Urinary bladder (tissue), 4 donors: ENCODE measurements around the gene ABCC4. TPM values are rescaled to one million over a fixed set of nuclear protein-coding genes. Genes with fewer than 3 reads are reported as not detected.
"Not testable (repeated sequence)": the region's sequence is repeated elsewhere in the genome, so short reads cannot be mapped to it uniquely, and the experiment has no call there.

ENCODE experiments used
- DNase-seq: peaks from one replicate; pipeline ENCODE4 v3.0.0-alpha.2; 2015; ENCODE audit errors: extremely low spot score
- H3K27ac ChIP-seq: one replicate; pipeline ENCODE4 v1.5.1; 2013; ENCODE audit warnings: low read depth, mild to moderate bottlenecking, moderate library complexity
- H3K36me3 ChIP-seq: one replicate; pipeline ENCODE4 v1.6.1; 2013; ENCODE audit warnings: mild to moderate bottlenecking, moderate library complexity; ENCODE audit not compliant: insufficient read depth
- H3K4me1 ChIP-seq: one replicate; pipeline ENCODE4 v1.6.1; 2013; ENCODE audit warnings: mild to moderate bottlenecking, moderate library complexity; ENCODE audit not compliant: insufficient read depth
- H3K4me3 ChIP-seq: one replicate; pipeline ENCODE4 v1.5.1; 2013; ENCODE audit warnings: low read depth, low read length
- WGBS: extraction: QIAGEN DNeasy Blood & Tissue Kit; methylation state at CpG from one replicate; pipeline ENCODE4 v1.1.7; 2013; 5-methylcytosine and 5-hydroxymethylcytosine counted together
- polyA plus RNA-seq: library from polyadenylated mRNA; stranded (reverse); fragments of 200-250 nt; gene quantifications from one replicate; pipeline ENCODE4 v1.2.3, GENCODE V29; 2013
- total RNA-seq: library from RNA; depleted of rRNA; stranded (reverse); fragments of >200 nt; gene quantifications from one replicate; pipeline ENCODE4 v1.2.3, GENCODE V29; 2014
- donor health status: healthy with polysubstance abuse.
- donor health status: healthy.

ABCC4 gene
- total and polyA plus RNA-seq, 2 donors = 31.4 to 32.5 TPM

GRCh38 chr13:95317039-95317989 is 16.1 kb upstream of the ABCC4 start:
- H3K36me3 ChIP-seq = no peaks in the 10 kb centered on the region
- H3K4me3 ChIP-seq = no peak overlapping the region
- DNase-seq = no peak
- H3K4me1 ChIP-seq = no peaks in the 10 kb centered on the region
- WGBS = 82% methylated on average over 12 of the region's 12 CpGs
- no peak overlapping the region for H3K27ac ChIP-seq

GRCh38 chr13:95315752-95316151 is 14.5 kb upstream of the ABCC4 start:
- Histone ChIP-seq H3K27ac (no peak overlapping the region), H3K4me3 (no peak overlapping the region), H3K36me3 (no peaks in the 10 kb centered on the region), H3K4me1 (no peaks in the 10 kb centered on the region)
- no peak for DNase-seq
- WGBS = 88% methylated on average over 3 of the region's 3 CpGs

- Histone ChIP-seq H3K27ac (no peak overlapping the region), H3K4me1 (no peaks in the 10 kb centered on the region), H3K36me3 (no peaks in the 10 kb centered on the region), H3K4me3 (no peak overlapping the region)
- no peak for DNase-seq
- WGBS = 81% methylated on average over 6 of the region's 6 CpGs
These were observed 6.3 kb upstream of the ABCC4 start for GRCh38 chr13:95307507-95307906.

GRCh38 chr13:95304453-95304852 is 3.2 kb upstream of the ABCC4 start:
- DNase-seq = no peak
- Histone ChIP-seq H3K27ac (no peak overlapping the region), H3K36me3 (no peaks in the 10 kb centered on the region), H3K4me1 (no peaks in the 10 kb centered on the region), H3K4me3 (no peak overlapping the region)
- WGBS = 75% methylated on average over 2 of the region's 2 CpGs

GRCh38 chr13:95301968-95302393 is 730 bp upstream of the ABCC4 start:
- DNase-seq = no peak
- WGBS = 25% methylated on average over 13 of the region's 13 CpGs
- Histone ChIP-seq H3K4me3 (peak overlapping the region; percentile 84), H3K27ac (peak overlapping the region; percentile 78), H3K4me1 (no peaks in the 10 kb centered on the region), H3K36me3 (no peaks in the 10 kb centered on the region)

GRCh38 chr13:95300625-95301182 is 547 bp downstream of the ABCC4 start:
- peak overlapping the region; percentile 72 for H3K27ac ChIP-seq

GRCh38 chr13:95298971-95299621 is 2.2 kb downstream of the ABCC4 start:
- H3K4me3 ChIP-seq = peak overlapping the region; percentile 7
- H3K4me1 ChIP-seq = no peaks in the 10 kb centered on the region
- peak overlapping the region; percentile 13 for H3K27ac ChIP-seq
- DNase-seq = no peak
- WGBS = 81% methylated on average over 11 of the region's 11 CpGs
- H3K36me3 ChIP-seq = no peaks in the 10 kb centered on the region

More at GRCh38 chr13:95300625-95301182, 547 bp downstream of the ABCC4 start:
- Histone ChIP-seq H3K36me3 (no peaks in the 10 kb centered on the region), H3K4me3 (peak overlapping the region; percentile 84), H3K4me1 (no peaks in the 10 kb centered on the region)
- DNase-seq = no peak
- WGBS = under 1% methylated on average over 45 of the region's 45 CpGs

- no peaks in the 10 kb centered on the region for H3K4me1 ChIP-seq
- no peak for DNase-seq
- 86% methylated on average over 8 of the region's 8 CpGs for WGBS
- H3K4me3 ChIP-seq = peak overlapping the region; percentile 4
- no peaks in the 10 kb centered on the region for H3K36me3 ChIP-seq
- H3K27ac ChIP-seq = no peak overlapping the region
These were observed 2.9 kb downstream of the ABCC4 start for GRCh38 chr13:95298169-95298965.

GRCh38 chr13:95296326-95296925 is 4.8 kb downstream of the ABCC4 start:
- H3K4me1 ChIP-seq = no peaks in the 10 kb centered on the region
- H3K27ac ChIP-seq = no peak overlapping the region
- WGBS = 55% methylated on average over 4 of the region's 4 CpGs
- no peak for DNase-seq
- no peak overlapping the region for H3K4me3 ChIP-seq
- H3K36me3 ChIP-seq = no peaks in the 10 kb centered on the region

- Histone ChIP-seq H3K4me1 (no peaks in the 10 kb centered on the region), H3K36me3 (peaks cover 1% of the 10 kb centered on the region), H3K27ac (no peak overlapping the region), H3K4me3 (no peak overlapping the region)
- 91% methylated on average over 8 of the region's 8 CpGs for WGBS
- DNase-seq = no peak
These were observed 6.2 kb downstream of the ABCC4 start for GRCh38 chr13:95295026-95295425.

- 94% methylated on average over 9 of the region's 9 CpGs for WGBS
- Histone ChIP-seq H3K27ac (no peak overlapping the region), H3K4me3 (no peak overlapping the region), H3K36me3 (peaks cover 1% of the 10 kb centered on the region), H3K4me1 (no peaks in the 10 kb centered on the region)
- DNase-seq = no peak
These were observed 8.6 kb downstream of the ABCC4 start for GRCh38 chr13:95292622-95293021.

- H3K4me3 ChIP-seq, H3K36me3 ChIP-seq, H3K27ac ChIP-seq, H3K4me1 ChIP-seq, DNase-seq: not testable (repeated sequence)
- WGBS = 97% methylated on average over 4 of the region's 4 CpGs
These were observed 11.3 kb downstream of the ABCC4 start for GRCh38 chr13:95289901-95290300.

- WGBS = 58% methylated on average over 4 of the region's 4 CpGs
- no peak for DNase-seq
- peaks cover 1% of the 10 kb centered on the region for H3K36me3 ChIP-seq
These were observed 12.2 kb downstream of the ABCC4 start for GRCh38 chr13:95289020-95289444.

More at GRCh38 chr13:95289020-95289444, 12.2 kb downstream of the ABCC4 start:
- Histone ChIP-seq H3K27ac (no peak overlapping the region), H3K4me3 (no peak overlapping the region), H3K4me1 (no peaks in the 10 kb centered on the region)
